Erythroblast (primary cell): Measurements from ENCODE around the gene BPIFB2.

Experiments used
- GATA1 ChIP-seq: IDR thresholded peaks from 2 replicates; pipeline ENCODE4 v1.6.1; 2011; ENCODE audit warnings: low read depth, mild to moderate bottlenecking, control low read depth, low read length, moderate library complexity
- POLR2A ChIP-seq: IDR thresholded peaks from 2 replicates; pipeline ENCODE4 v1.6.1; 2011; ENCODE audit warnings: mild to moderate bottlenecking, low read length

DNA sequence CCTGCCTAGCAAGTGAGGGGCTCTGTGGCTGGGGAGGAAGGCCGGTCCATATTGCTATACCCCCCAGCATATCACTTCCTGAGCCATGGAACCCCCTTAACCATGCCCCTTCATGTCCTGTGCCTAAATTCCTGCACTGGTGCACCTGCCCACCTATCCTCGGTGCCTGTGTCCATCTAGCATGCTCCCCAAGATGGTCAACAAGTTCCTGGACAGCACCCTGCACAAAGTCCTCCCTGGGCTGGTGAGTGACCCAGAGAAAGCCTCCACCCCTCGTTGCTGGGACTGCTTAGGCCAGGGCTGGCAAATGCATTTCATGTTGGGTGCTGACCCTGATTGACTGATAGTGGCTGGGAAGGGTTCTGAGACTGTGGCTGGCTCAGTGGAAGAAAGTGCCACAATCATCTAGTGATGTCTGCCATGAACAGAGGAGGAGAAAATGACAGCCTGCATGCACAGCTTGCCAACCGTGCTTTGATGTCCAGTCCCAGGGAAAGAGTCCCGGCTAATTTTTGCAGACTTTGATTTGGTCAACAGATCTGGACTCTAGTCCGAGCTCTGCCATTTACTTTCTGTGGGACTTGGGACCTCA, 27.5 kb downstream of the BPIFB2 start:
- TF ChIP-seq POLR2A: no peak
- TF ChIP-seq GATA1: no peak
